IPS DF 6.9 (cell line): ENCODE measurements around the gene SLIT3.
A peak's percentile ranks its signal among the peaks of the same experiment; 100 is the strongest.

Source experiments
- DNase-seq: peaks from one replicate; pipeline ENCODE4 v3.0.0-alpha.2; 2013; ENCODE audit warnings: low read depth, low spot score
- H3K27ac ChIP-seq: one replicate; pipeline ENCODE4 v1.5.1; 2013; ENCODE audit warnings: low read length, control low read depth
- H3K27me3 ChIP-seq: 2 replicates; pipeline ENCODE4 v1.6.1; 2013; ENCODE audit warnings: mild to moderate bottlenecking, low read length; ENCODE audit not compliant: control insufficient read depth, insufficient read depth
- H3K36me3 ChIP-seq: 2 replicates; pipeline ENCODE4 v1.6.1; 2013; ENCODE audit warnings: low read length; ENCODE audit not compliant: control insufficient read depth, insufficient read depth
- H3K4me1 ChIP-seq: 2 replicates; pipeline ENCODE4 v1.6.1; 2013; ENCODE audit warnings: low read length; ENCODE audit not compliant: control insufficient read depth, insufficient read depth
- H3K4me3 ChIP-seq: 2 replicates; pipeline ENCODE4 v1.5.1; 2013; ENCODE audit warnings: mild to moderate bottlenecking, low read length
- H3K9me3 ChIP-seq: 2 replicates; pipeline ENCODE4 v1.6.1; 2013; ENCODE audit warnings: low read length, inconsistent platforms; ENCODE audit not compliant: control insufficient read depth, insufficient read depth
- WGBS: extraction: QIAGEN DNeasy Blood & Tissue Kit; methylation state at CpG from one replicate; pipeline ENCODE4 v1.1.7; 2013; ENCODE audit warnings: mixed read lengths, missing lambda C conversion rate; ENCODE audit not compliant: insufficient read length, insufficient coverage; 5-methylcytosine and 5-hydroxymethylcytosine counted together

The SLIT3 gene

DNA sequence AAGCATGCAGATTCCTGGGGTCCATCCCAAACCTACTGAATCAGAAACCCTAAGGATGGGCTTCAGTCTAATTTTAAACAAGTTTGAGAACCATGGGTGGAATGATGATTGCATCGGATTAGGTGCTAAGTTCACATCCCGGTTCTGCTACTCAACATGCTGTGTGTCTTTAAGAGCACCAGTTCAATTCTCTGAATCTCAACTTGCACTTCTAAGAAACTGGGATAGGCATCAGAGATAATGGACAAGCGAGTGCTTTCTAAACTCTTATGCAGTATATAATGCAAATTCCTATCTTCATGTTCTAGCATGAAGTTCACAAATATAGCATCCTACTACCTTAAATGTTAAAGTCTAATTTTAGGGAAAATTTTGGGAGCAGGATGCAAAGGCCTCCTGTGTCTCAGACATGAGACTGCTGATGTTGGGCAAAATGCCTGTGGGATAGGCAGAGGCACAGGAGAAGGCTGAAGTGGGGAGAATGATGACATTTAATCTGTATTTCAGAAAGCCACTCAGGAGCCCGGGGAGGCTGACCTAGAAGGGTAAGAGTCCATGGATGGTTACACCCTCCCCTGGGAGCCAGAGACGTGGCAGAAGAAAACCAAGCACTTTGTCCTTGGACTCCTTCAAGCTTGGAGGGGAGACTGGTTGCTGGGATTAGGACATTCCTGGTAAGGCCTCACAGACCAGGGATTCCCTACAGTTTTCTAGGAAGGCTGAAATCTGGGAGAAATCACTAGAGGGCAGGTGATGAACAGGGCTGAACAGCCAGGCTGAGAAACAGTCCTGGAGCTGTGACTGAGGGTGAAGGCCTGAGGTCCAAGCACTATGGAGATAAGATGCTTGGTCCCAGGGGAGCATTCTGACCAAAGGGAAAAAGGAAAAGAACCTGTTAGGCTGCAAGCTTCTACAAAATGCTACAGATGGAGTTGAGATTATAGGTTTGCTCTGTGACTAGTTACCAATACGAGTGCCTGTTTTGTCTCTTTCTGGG is 409.8 kb downstream of the SLIT3 start:
- H3K4me1 ChIP-seq: no peaks in the 10 kb centered on the region
- no peak overlapping the region for H3K4me3 ChIP-seq
- no peaks in the 10 kb centered on the region for H3K9me3 ChIP-seq
- no peaks in the 10 kb centered on the region for H3K36me3 ChIP-seq
- no peaks in the 10 kb centered on the region for H3K27me3 ChIP-seq
- DNase-seq: no peak
- no CpG with 5 or more reads among the region's 6 CpGs for WGBS
- no peak overlapping the region for H3K27ac ChIP-seq

- H3K27ac ChIP-seq: no peak overlapping the region
- no peak overlapping the region for H3K4me3 ChIP-seq
- no peaks in the 10 kb centered on the region for H3K27me3 ChIP-seq
- H3K4me1 ChIP-seq: no peaks in the 10 kb centered on the region
- no peak for DNase-seq
- H3K9me3 ChIP-seq: no peaks in the 10 kb centered on the region
- WGBS: no CpG with 5 or more reads among the region's 1 CpG
- H3K36me3 ChIP-seq: no peaks in the 10 kb centered on the region
Observed at GRCh38 chr5:168889039-168889438, 411.9 kb downstream of the SLIT3 start.

DNA sequence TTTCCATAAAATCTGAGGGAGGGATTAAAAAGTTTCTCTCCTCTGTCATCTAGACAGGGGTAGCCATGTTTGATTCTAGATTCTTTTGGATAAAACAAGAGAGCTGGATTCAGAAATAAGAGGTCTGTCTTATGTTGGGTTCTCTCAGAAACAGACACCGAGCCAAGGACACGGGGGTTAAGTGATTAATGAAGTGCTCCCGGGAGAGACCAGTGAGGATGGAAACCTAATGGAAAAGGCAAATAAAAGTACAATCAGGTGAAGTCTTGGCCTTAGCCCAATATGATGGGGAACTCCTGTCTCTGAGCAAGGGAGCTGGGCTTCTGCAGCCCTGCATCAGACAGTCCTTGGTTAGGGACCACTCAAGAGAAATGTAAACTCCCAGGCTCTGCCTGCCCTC is 413.0 kb downstream of the SLIT3 start:
- Histone ChIP-seq H3K4me3 (no peak overlapping the region), H3K36me3 (no peaks in the 10 kb centered on the region), H3K27ac (no peak overlapping the region), H3K9me3 (no peaks in the 10 kb centered on the region), H3K27me3 (no peaks in the 10 kb centered on the region), H3K4me1 (no peaks in the 10 kb centered on the region)
- no peak for DNase-seq
- WGBS: no CpG with 5 or more reads among the region's 3 CpGs

- no peaks in the 10 kb centered on the region for H3K9me3 ChIP-seq
- no peak overlapping the region for H3K4me3 ChIP-seq
- H3K27ac ChIP-seq: no peak overlapping the region
- no peaks in the 10 kb centered on the region for H3K4me1 ChIP-seq
- no peak for DNase-seq
- no peaks in the 10 kb centered on the region for H3K27me3 ChIP-seq
- WGBS: no CpG with 5 or more reads among the region's 9 CpGs
- no peaks in the 10 kb centered on the region for H3K36me3 ChIP-seq
Observed at GRCh38 chr5:168886157-168886556, 414.8 kb downstream of the SLIT3 start.

DNA sequence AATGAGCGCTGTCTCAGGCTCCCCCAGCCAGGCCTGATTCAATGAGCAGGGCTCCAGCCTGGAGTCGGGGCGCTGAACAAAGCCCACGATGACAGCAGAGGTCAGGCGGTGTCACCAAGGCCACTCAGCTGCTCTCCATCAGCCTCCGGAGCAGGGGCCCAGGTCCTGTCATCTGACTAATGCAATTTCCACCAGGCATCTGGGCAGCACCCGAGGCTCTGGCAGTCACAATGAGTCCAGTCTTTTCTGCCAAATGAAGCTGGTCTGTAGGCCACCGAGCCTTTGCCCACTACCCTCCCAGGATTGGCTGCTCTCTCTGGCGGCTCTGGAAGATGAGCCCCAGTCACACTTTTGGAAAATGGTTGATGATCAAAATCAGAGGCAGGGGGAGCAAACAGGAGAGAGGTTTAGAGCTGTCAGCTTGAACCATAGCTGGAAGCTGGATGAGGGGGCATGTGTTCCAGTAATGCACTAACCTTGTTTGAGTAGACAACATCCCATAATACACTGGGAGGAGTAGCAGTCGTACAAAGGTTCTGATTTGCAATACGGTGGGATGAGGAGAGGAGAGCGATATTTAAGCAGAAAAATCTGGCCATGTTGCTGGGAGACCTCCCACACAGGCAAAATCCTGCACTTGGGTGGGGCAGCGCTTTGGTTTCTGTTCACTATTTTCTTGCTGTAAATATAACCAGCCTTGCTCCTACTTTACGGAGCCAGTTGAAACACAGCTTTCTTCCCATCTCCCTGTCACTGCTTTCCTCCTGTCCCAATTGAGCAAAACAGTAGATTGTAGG is 415.4 kb downstream of the SLIT3 start:
- H3K4me3 ChIP-seq: no peak overlapping the region
- no peak for DNase-seq
- H3K27ac ChIP-seq: no peak overlapping the region
- H3K9me3 ChIP-seq: no peaks in the 10 kb centered on the region
- no peaks in the 10 kb centered on the region for H3K36me3 ChIP-seq
- no CpG with 5 or more reads among the region's 14 CpGs for WGBS
- no peaks in the 10 kb centered on the region for H3K4me1 ChIP-seq
- no peaks in the 10 kb centered on the region for H3K27me3 ChIP-seq

- Histone ChIP-seq H3K36me3 (no peaks in the 10 kb centered on the region), H3K4me3 (no peak overlapping the region), H3K4me1 (no peaks in the 10 kb centered on the region), H3K27ac (no peak overlapping the region), H3K9me3 (no peaks in the 10 kb centered on the region), H3K27me3 (no peaks in the 10 kb centered on the region)
- DNase-seq: no peak
- WGBS: no CpG with 5 or more reads among the region's 8 CpGs
Observed at GRCh38 chr5:168883991-168884390, 416.9 kb downstream of the SLIT3 start.

DNA sequence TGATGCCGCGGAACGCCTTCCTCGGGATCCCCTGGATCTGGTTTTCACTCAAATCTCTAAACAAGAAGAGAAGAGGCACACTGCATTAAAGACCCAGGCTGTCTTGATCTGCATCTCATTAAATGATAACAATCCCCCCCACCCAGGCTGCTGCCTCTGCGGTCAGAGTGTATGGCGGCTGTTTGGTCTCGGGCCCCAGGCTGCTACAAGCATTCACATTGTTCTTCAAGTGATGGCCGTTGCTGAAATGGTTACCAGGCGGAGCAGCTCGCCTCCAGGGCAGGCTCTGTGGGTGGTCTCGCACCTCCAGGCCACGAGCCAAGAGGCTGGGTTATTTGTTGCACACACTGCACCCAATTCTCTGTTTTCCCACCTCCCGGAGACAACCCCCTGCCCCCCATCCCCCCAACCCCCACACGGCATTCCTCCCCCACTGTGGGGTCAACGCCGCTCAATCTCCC is 417.6 kb downstream of the SLIT3 start:
- no peaks in the 10 kb centered on the region for H3K9me3 ChIP-seq
- H3K27ac ChIP-seq: no peak overlapping the region
- no peaks in the 10 kb centered on the region for H3K4me1 ChIP-seq
- no peak overlapping the region for H3K4me3 ChIP-seq
- H3K36me3 ChIP-seq: no peaks in the 10 kb centered on the region
- no peaks in the 10 kb centered on the region for H3K27me3 ChIP-seq
- no peak for DNase-seq
- WGBS: no CpG with 5 or more reads among the region's 16 CpGs

GRCh38 chr5:168882283-168882682 is 418.7 kb downstream of the SLIT3 start:
- Histone ChIP-seq H3K4me1 (no peaks in the 10 kb centered on the region), H3K36me3 (no peaks in the 10 kb centered on the region), H3K9me3 (no peaks in the 10 kb centered on the region), H3K27me3 (no peaks in the 10 kb centered on the region), H3K4me3 (no peak overlapping the region), H3K27ac (no peak overlapping the region)
- no CpG with 5 or more reads among the region's 12 CpGs for WGBS
- DNase-seq: no peak

GRCh38 chr5:168881427-168882149 is 419.4 kb downstream of the SLIT3 start:
- Histone ChIP-seq H3K27ac (no peak overlapping the region), H3K4me3 (no peak overlapping the region), H3K4me1 (no peaks in the 10 kb centered on the region), H3K9me3 (no peaks in the 10 kb centered on the region), H3K27me3 (no peaks in the 10 kb centered on the region), H3K36me3 (no peaks in the 10 kb centered on the region)
- DNase-seq: peak; percentile 35
- no CpG with 5 or more reads among the region's 11 CpGs for WGBS

DNA sequence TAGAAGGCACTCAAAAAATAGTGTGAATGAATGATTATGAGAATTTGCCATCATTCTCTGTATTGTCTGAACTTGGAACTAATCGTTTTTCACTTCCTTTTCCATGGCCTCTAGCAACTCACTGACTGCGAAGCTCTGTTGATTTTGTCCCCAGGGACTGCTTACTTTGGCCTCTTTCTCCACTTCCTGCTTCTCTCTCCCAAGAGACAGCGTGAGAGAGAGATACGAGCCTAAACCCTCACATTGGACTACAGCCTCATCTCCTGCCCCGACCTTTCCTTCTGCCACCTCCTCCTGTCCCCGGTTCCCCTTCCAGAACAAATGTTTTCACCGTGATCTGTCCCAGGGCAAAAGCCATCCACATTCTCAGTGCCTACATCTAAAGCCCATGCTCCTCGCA is 421.0 kb downstream of the SLIT3 start:
- Histone ChIP-seq H3K4me3 (no peak overlapping the region), H3K27ac (no peak overlapping the region), H3K36me3 (no peaks in the 10 kb centered on the region), H3K27me3 (no peaks in the 10 kb centered on the region), H3K4me1 (no peaks in the 10 kb centered on the region; the same call in 1 of the 2 replicates), H3K9me3 (no peaks in the 10 kb centered on the region)
- no peak for DNase-seq
- WGBS: no CpG with 5 or more reads among the region's 8 CpGs
